Heart left ventricle (tissue), 16 donors: ENCODE measurements around the gene GABRR3. TPM values are rescaled to one million over a fixed set of nuclear protein-coding genes. Genes with fewer than 3 reads are reported as not detected.

Experiments used
- ATAC-seq, 4 donors: fragments of 200-7000 bp; cut with Tn5 transposase; one replicate each; pipeline ENCODE4 v1.9.1; 2020 to 2022; ENCODE audit warnings: moderate library complexity in 4 of 4, mild to moderate bottlenecking in 3 of 4, moderate number of reproducible peaks in 1 of 4
- DNase-seq, 5 donors: peaks; one replicate each; pipeline ENCODE4 v3.0.0-alpha.2; 2020
- H3K27ac ChIP-seq, 12 donors: fragments of 200-600 bp; sonication (generic) in 4 of 12; one replicate each; pipeline versions ENCODE4 v1.5.0 to v1.8.0; 2016 to 2022; ENCODE audit warnings: mild to moderate bottlenecking in 2 of 12
- H3K27me3 ChIP-seq, 9 donors: fragments of 200-600 bp; sonication (generic) in 2 of 9; one replicate each; pipeline versions ENCODE4 v1.5.1 to v1.8.0; 2016 to 2022; ENCODE audit warnings: mild to moderate bottlenecking in 3 of 9
- H3K36me3 ChIP-seq, 9 donors: fragments of 200-600 bp; sonication (generic) in 2 of 9; one replicate each; pipeline versions ENCODE4 v1.5.0 to v1.8.0; 2018 to 2022; ENCODE audit warnings: mild to moderate bottlenecking in 2 of 9
- H3K4me1 ChIP-seq, 12 donors: fragments of 200-600 bp; sonication (generic) in 4 of 12; one replicate each; pipeline versions ENCODE4 v1.5.0 to v1.8.0; 2016 to 2022; ENCODE audit warnings: mild to moderate bottlenecking in 3 of 12
- H3K4me3 ChIP-seq, 12 donors: fragments of 200-600 bp; sonication (generic) in 4 of 12; one replicate each; pipeline versions ENCODE4 v1.5.0 to v1.8.0; 2017 to 2022; ENCODE audit warnings: mild to moderate bottlenecking in 9 of 12, moderate library complexity in 4 of 12
- H3K9me3 ChIP-seq, 12 donors: fragments of 200-600 bp; sonication (generic) in 4 of 12; one replicate each; pipeline versions ENCODE4 v1.5.0 to v1.8.0; 2016 to 2022; ENCODE audit warnings: mild to moderate bottlenecking in 1 of 12
- POLR2A ChIP-seq, 2 donors: fragments of 450-650 bp; IDR thresholded peaks; one replicate each; pipeline ENCODE4 v1.6.1; 2017; ENCODE audit warnings: antibody characterized with exemption in 2 of 2, mild to moderate bottlenecking in 2 of 2, moderate library complexity in 2 of 2
- WGBS, 4 donors: extraction: QIAGEN DNeasy Blood & Tissue Kit in 2 of 4; methylation state at CpG; one replicate each; pipeline versions ENCODE4 v1.1.5 to v1.1.7; 2013 to 2018; 5-methylcytosine and 5-hydroxymethylcytosine counted together
- intact Hi-C, 10 donors: fragments of 100-400 bp; cut with DNase I; formaldehyde crosslinking; loops; one replicate each; pipeline versions ENCODE4 v1.11.1 to v1.14.2; 2022
- polyA plus RNA-seq, 2 donors: library from polyadenylated mRNA; stranded (reverse); fragments of 200-250 nt; gene quantifications; one replicate each; pipeline ENCODE4 v1.2.3, GENCODE V29; 2013
- total RNA-seq, 9 donors: library from RNA; depleted of rRNA in 2 of 9; stranded (reverse); fragments of >200 nt in 2 of 9; fragmentation: NEBNext Ultra II Directional in 3 of 9; extraction: Animal tissue kit (Norgen Biotek cat#: 25700) in 3 of 9; gene quantifications; one replicate each; pipeline versions ENCODE4 v1.1.0 to v1.2.4, GENCODE V29; 2016 to 2023
- TF ChIP-seq, protein P1 (sequence below), 12 donors: fragments of 200-600 bp; sonication (generic) in 4 of 12; IDR thresholded peaks; one replicate each; pipeline versions ENCODE4 v1.5.0 to v1.8.0; 2018 to 2022; ENCODE audit warnings: antibody characterized with exemption in 12 of 12, mild to moderate bottlenecking in 5 of 12
- donor health status: ischemic (EF 13 %, LVEDD 7.1; RV severe dilation, severe dysfunction).
- donor health status: healthy with polysubstance abuse.
- donor health status: DM: no; HTN: yes; CAD: no.
- donor health status: DM: no; HTN: no; CAD: no.
- donor health status: ischemic (EF 25% LVEDD 6.9; RV normal size, moderate dysfunction).
- donor health status: ischemic (EF 25% LVEDD 5.7; RV mildly dilated, moderate dysfunction).
- donor health status: healthy.
- donor health status: DM: yes; HTN: yes; CAD: no.
- donor health status: ischemic (EF 35%, LVEDD 5.7; RV mildly dilated, moderate dysfunction).
- donor health status: nonischemic (EF 11% LVEDD 7.7; RV severe dilation, severe dysfunction).
- donor health status: DM: yes; HTN: yes; CAD: no.
- donor health status: PGD.
- donor health status: ischemic (EF 29% LVEDD 5.4; RV normal size, mild dysfunction).
- donor health status: nonischemic (EF 23%, LVEDD 6.1; RV moderate dilation, normal function).

The GABRR3 gene
- total and polyA plus RNA-seq, 11 donors: not detected

DNA sequence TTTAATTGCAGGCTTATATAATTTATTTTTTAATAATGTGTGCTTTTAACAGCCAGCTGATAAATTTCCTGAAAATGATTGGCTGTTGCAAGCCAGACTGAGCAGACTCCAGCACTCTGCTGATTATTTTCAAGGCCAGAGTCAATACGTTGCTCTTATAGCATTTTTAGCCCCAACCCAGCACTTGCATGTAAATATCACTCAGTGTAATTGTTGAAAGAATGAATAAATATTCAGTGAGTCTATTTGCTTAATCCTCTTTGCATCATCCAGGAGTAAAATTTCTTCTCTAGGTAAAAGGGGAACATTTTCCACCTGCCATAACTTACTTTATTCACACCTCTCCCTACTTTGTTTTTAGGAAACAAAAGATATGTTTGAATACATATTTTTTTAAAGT, 2.9 kb downstream of the GABRR3 start:
- H3K27ac ChIP-seq: no peak overlapping the region
- H3K9me3 ChIP-seq: no peaks in the 10 kb centered on the region
- H3K27me3 ChIP-seq: peaks cover 0 to 31% (median 0%) of the 10 kb centered on the region in 9 donors
- H3K36me3 ChIP-seq: no peaks in the 10 kb centered on the region
- TF ChIP-seq, protein P1, sequence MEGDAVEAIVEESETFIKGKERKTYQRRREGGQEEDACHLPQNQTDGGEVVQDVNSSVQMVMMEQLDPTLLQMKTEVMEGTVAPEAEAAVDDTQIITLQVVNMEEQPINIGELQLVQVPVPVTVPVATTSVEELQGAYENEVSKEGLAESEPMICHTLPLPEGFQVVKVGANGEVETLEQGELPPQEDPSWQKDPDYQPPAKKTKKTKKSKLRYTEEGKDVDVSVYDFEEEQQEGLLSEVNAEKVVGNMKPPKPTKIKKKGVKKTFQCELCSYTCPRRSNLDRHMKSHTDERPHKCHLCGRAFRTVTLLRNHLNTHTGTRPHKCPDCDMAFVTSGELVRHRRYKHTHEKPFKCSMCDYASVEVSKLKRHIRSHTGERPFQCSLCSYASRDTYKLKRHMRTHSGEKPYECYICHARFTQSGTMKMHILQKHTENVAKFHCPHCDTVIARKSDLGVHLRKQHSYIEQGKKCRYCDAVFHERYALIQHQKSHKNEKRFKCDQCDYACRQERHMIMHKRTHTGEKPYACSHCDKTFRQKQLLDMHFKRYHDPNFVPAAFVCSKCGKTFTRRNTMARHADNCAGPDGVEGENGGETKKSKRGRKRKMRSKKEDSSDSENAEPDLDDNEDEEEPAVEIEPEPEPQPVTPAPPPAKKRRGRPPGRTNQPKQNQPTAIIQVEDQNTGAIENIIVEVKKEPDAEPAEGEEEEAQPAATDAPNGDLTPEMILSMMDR (IDR thresholded peaks at IDR 0.05): no peak
- TF ChIP-seq POLR2A (IDR thresholded peaks at IDR 0.05): no peak
- no peaks in the 10 kb centered on the region for H3K4me1 ChIP-seq
- ATAC-seq: no peak
- H3K4me3 ChIP-seq: no peak overlapping the region
- DNase-seq: no peak
- intact Hi-C loops: loop anchor here in 1 of 10 donors (10.0 kb wide), 2 partner anchors 543 to 783 kb away; no protein-coding TSS in a partner anchor
- 66 to 75% (median 71%) methylated on average over 1 of the region's 1 CpG for WGBS, 4 donors

DNA sequence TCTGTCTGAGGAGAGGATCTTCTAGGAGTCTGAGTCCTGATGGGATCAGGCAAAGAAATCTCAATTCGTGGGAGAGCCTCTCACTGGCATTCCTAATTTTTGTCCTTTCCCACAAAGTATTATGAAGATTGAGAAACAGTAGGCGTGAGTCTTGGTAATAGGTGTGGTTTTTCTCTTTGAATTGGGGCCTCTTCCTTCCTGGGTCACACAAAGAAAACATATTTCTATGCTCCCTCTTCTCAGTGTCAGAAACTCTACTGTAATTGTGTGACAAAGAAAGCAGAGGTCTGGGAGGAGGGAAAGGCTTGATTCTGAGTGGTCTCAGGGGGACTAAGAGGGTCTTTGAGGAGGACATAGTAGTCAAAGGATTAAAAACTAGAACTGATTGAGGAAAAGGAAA, 6.0 kb downstream of the GABRR3 start:
- no peak overlapping the region for H3K4me3 ChIP-seq
- ATAC-seq (no peak), DNase-seq (no peak)
- H3K27me3 ChIP-seq: peaks cover 0 to 9% (median 0%) of the 10 kb centered on the region in 9 donors
- no peaks in the 10 kb centered on the region for H3K9me3 ChIP-seq
- TF ChIP-seq, protein P1 (IDR thresholded peaks at IDR 0.05): no peak
- TF ChIP-seq POLR2A (IDR thresholded peaks at IDR 0.05): no peak
- no peaks in the 10 kb centered on the region for H3K4me1 ChIP-seq
- H3K27ac ChIP-seq: no peak overlapping the region
- 59 to 69% (median 66%) methylated on average over 2 of the region's 2 CpGs for WGBS, 4 donors
- intact Hi-C loops: no loop called here
- no peaks in the 10 kb centered on the region for H3K36me3 ChIP-seq

DNA sequence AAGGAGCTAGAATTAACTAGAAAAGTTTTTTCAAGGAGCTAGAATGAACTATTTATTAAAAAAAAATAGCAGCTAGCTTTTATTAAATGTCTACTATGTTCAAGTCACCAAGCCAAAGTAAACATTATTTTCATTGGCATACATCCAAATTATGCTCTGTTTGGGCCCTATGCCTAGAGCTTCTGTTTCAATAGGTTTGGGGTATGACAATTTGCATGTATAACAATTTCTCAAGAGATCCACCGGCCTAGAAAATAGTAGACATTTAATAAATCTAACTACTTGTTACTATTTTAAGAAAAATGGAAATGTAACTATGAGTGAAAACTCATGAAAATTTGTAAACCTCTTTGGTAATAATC, 8.0 kb downstream of the GABRR3 start:
- H3K4me1 ChIP-seq: peaks cover 0 to 8% (median 0%) of the 10 kb centered on the region in 12 donors
- no peaks in the 10 kb centered on the region for H3K9me3 ChIP-seq
- intact Hi-C loops: no loop called here
- no peaks in the 10 kb centered on the region for H3K27me3 ChIP-seq
- no peak overlapping the region for H3K4me3 ChIP-seq
- TF ChIP-seq POLR2A (IDR thresholded peaks at IDR 0.05): no peak
- TF ChIP-seq, protein P1 (IDR thresholded peaks at IDR 0.05): no peak
- DNase-seq: no peak
- H3K27ac ChIP-seq: no peak overlapping the region
- no peak for ATAC-seq
- H3K36me3 ChIP-seq: no peaks in the 10 kb centered on the region
- 11 to 28% (median 17%) methylated on average over 1 of the region's 1 CpG for WGBS, 4 donors

DNA sequence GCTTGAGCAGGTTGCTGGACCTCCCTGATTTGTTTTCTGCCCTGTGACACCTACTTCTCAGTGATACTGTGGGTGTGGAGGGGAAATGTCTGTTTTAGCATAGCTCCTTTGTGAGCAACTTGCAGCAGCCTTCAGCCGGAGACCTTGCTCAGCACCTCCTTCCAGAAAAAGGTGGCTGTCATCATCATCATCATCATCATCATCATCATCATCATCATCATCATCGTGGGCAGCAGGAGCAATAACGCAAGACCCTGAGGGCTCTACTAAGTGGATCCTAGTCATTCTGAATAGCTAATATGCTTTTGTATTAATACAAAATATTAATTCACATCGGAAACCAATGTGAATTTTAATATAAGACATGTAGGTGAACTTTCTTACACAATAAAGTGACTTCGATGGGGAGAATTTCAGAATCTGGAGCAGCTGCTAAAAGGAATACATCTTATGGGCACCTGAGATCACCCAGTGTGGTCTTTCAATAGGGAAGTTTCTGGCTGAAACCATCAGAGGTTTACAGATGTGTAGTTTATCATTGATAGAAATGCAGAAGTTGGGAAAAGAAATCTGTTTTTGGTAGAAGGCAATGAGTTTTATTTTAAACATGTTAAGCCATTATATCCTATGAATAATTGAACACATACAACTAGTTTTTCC, 8.6 kb downstream of the GABRR3 start:
- H3K4me3 ChIP-seq: no peak overlapping the region
- H3K27ac ChIP-seq: no peak overlapping the region
- DNase-seq (no peak), ATAC-seq (no peak)
- H3K36me3 ChIP-seq: no peaks in the 10 kb centered on the region
- H3K4me1 ChIP-seq: peaks cover 0 to 8% (median 0%) of the 10 kb centered on the region in 12 donors
- no peaks in the 10 kb centered on the region for H3K9me3 ChIP-seq
- no peak for TF ChIP-seq POLR2A (IDR thresholded peaks at IDR 0.05)
- TF ChIP-seq, protein P1 (IDR thresholded peaks at IDR 0.05): no peak
- intact Hi-C loops: no loop called here
- no peaks in the 10 kb centered on the region for H3K27me3 ChIP-seq
- whole genome bisulfite sequencing, 4 donors: 86 to 93% (median 91%) methylated on average over 5 of the region's 5 CpGs
